Measurements from ENCODE around the gene ERC2.

ERC2 gene

GRCh38 chr3:55963601-55964000 is 504.7 kb downstream of the ERC2 start:
- Histone ChIP-seq H4K12ac (ENCODE audit: low read depth, low read length) (no peak overlapping the region), H4K8ac (ENCODE audit: low read depth, low read length) (no peak overlapping the region), H3K4me2 (ENCODE audit: low read length) (no peak overlapping the region), H3K27me3 (ENCODE audit: insufficient read depth, low read length) (no peaks in the 10 kb centered on the region), H2AFZ (ENCODE audit: insufficient read depth, low read length, poor library complexity) (no peak overlapping the region), H3K27ac (ENCODE audit: low read depth, low read length) (no peak overlapping the region), H3K9me3 (ENCODE audit: insufficient read depth, low read depth, low read length) (peaks cover under 1% of the 10 kb centered on the region), H2BK120ac (ENCODE audit: insufficient read depth, low read length, poor library complexity) (no peak overlapping the region), H3K79me1 (ENCODE audit: low read length) (no peaks in the 10 kb centered on the region), H3K36me3 (ENCODE audit: control insufficient read depth in 1 of 2, insufficient read depth in 2 of 2, low read length in 2 of 2) (no peaks in the 10 kb centered on the region), H3K18ac (ENCODE audit: low read length) (no peak overlapping the region), H3K4ac (ENCODE audit: low read depth, low read length) (no peak overlapping the region), H2BK5ac (ENCODE audit: low read depth, low read length, poor library complexity) (no peak overlapping the region), H4K91ac (ENCODE audit: low read depth, low read length) (no peak overlapping the region), H3K9ac (ENCODE audit: low read length) (peak overlapping the region; percentile 1), H3K23ac (ENCODE audit: low read length) (no peak overlapping the region), H3K14ac (ENCODE audit: low read length) (no peak overlapping the region), H2BK12ac (ENCODE audit: low read length) (no peak overlapping the region), H3K79me2 (ENCODE audit: control insufficient read depth, insufficient read depth, low read length, poor library complexity) (no peaks in the 10 kb centered on the region), H3K4me1 (ENCODE audit: control insufficient read depth in 1 of 2, insufficient read depth in 2 of 2, low read length in 2 of 2) (no peaks in the 10 kb centered on the region), H2AK5ac (ENCODE audit: low read length) (no peak overlapping the region), H3K4me3 (ENCODE audit: low read depth, low read length) (no peak overlapping the region)
- DNase-seq: no peak
- no CpG with 5 or more reads among the region's 6 CpGs for WGBS (ENCODE audit: extremely low coverage, insufficient coverage, insufficient read length)

GRCh38 chr3:55959471-55960080 is 508.7 kb downstream of the ERC2 start:
- Histone ChIP-seq H3K27me3 (ENCODE audit: insufficient read depth, low read length) (no peaks in the 10 kb centered on the region), H3K4me3 (ENCODE audit: low read depth, low read length) (no peak overlapping the region), H2AK5ac (ENCODE audit: low read length) (no peak overlapping the region), H3K79me2 (ENCODE audit: control insufficient read depth, insufficient read depth, low read length, poor library complexity) (no peaks in the 10 kb centered on the region), H2BK12ac (ENCODE audit: low read length) (no peak overlapping the region), H4K8ac (ENCODE audit: low read depth, low read length) (no peak overlapping the region), H3K4ac (ENCODE audit: low read depth, low read length) (no peak overlapping the region), H3K4me1 (ENCODE audit: control insufficient read depth in 1 of 2, insufficient read depth in 2 of 2, low read length in 2 of 2) (no peaks in the 10 kb centered on the region), H3K9ac (ENCODE audit: low read length) (no peak overlapping the region), H3K18ac (ENCODE audit: low read length) (no peak overlapping the region), H2BK5ac (ENCODE audit: low read depth, low read length, poor library complexity) (no peak overlapping the region), H3K36me3 (ENCODE audit: control insufficient read depth in 1 of 2, insufficient read depth in 2 of 2, low read length in 2 of 2) (no peaks in the 10 kb centered on the region), H3K9me3 (ENCODE audit: insufficient read depth, low read depth, low read length) (peaks cover 3% of the 10 kb centered on the region), H4K91ac (ENCODE audit: low read depth, low read length) (no peak overlapping the region), H3K23ac (ENCODE audit: low read length) (no peak overlapping the region), H3K27ac (ENCODE audit: low read depth, low read length) (no peak overlapping the region), H3K4me2 (ENCODE audit: low read length) (no peak overlapping the region), H3K79me1 (ENCODE audit: low read length) (no peaks in the 10 kb centered on the region), H3K14ac (ENCODE audit: low read length) (no peak overlapping the region), H2BK120ac (ENCODE audit: insufficient read depth, low read length, poor library complexity) (no peak overlapping the region), H4K12ac (ENCODE audit: low read depth, low read length) (no peak overlapping the region), H2AFZ (ENCODE audit: insufficient read depth, low read length, poor library complexity) (no peak overlapping the region)
- no CpG with 5 or more reads among the region's 7 CpGs for WGBS (ENCODE audit: extremely low coverage, insufficient coverage, insufficient read length)
- no peak for DNase-seq

- H3K4me1 ChIP-seq (ENCODE audit: control insufficient read depth in 1 of 2, insufficient read depth in 2 of 2, low read length in 2 of 2): no peaks in the 10 kb centered on the region
Observed at GRCh38 chr3:55958605-55959004, 509.7 kb downstream of the ERC2 start.

GRCh38 chr3:55955891-55956477 is 512.3 kb downstream of the ERC2 start:
- no peak overlapping the region for H3K14ac ChIP-seq (ENCODE audit: low read length)
- H3K9me3 ChIP-seq (ENCODE audit: insufficient read depth, low read depth, low read length): peaks cover 3% of the 10 kb centered on the region
- H2AK5ac ChIP-seq (ENCODE audit: low read length): no peak overlapping the region
- no CpG with 5 or more reads among the region's 4 CpGs for WGBS (ENCODE audit: extremely low coverage, insufficient coverage, insufficient read length)
- H3K27ac ChIP-seq (ENCODE audit: low read depth, low read length): no peak overlapping the region
- H3K36me3 ChIP-seq (ENCODE audit: control insufficient read depth in 1 of 2, insufficient read depth in 2 of 2, low read length in 2 of 2): no peaks in the 10 kb centered on the region
- H3K4me1 ChIP-seq (ENCODE audit: control insufficient read depth in 1 of 2, insufficient read depth in 2 of 2, low read length in 2 of 2): no peaks in the 10 kb centered on the region
- peak in 1 of 2 donors; percentile 27 for DNase-seq
- H3K27me3 ChIP-seq (ENCODE audit: insufficient read depth, low read length): no peaks in the 10 kb centered on the region
- no peaks in the 10 kb centered on the region for H3K79me1 ChIP-seq (ENCODE audit: low read length)
- no peak overlapping the region for H4K12ac ChIP-seq (ENCODE audit: low read depth, low read length)
- H2BK12ac ChIP-seq (ENCODE audit: low read length): no peak overlapping the region
- H3K79me2 ChIP-seq (ENCODE audit: control insufficient read depth, insufficient read depth, low read length, poor library complexity): no peaks in the 10 kb centered on the region
- H3K4me2 ChIP-seq (ENCODE audit: low read length): no peak overlapping the region
- H3K18ac ChIP-seq (ENCODE audit: low read length): no peak overlapping the region
- H4K8ac ChIP-seq (ENCODE audit: low read depth, low read length): no peak overlapping the region
- no peak overlapping the region for H2BK5ac ChIP-seq (ENCODE audit: low read depth, low read length, poor library complexity)
- no peak overlapping the region for H3K23ac ChIP-seq (ENCODE audit: low read length)
- H2BK120ac ChIP-seq (ENCODE audit: insufficient read depth, low read length, poor library complexity): no peak overlapping the region
- no peak overlapping the region for H2AFZ ChIP-seq (ENCODE audit: insufficient read depth, low read length, poor library complexity)
- no peak overlapping the region for H3K4ac ChIP-seq (ENCODE audit: low read depth, low read length)
- H4K91ac ChIP-seq (ENCODE audit: low read depth, low read length): no peak overlapping the region
- H3K9ac ChIP-seq (ENCODE audit: low read length): no peak overlapping the region
- no peak overlapping the region for H3K4me3 ChIP-seq (ENCODE audit: low read depth, low read length)

More at GRCh38 chr3:55958605-55959004, 509.7 kb downstream of the ERC2 start:
- Histone ChIP-seq H3K27me3 (ENCODE audit: insufficient read depth, low read length) (no peaks in the 10 kb centered on the region), H3K36me3 (ENCODE audit: control insufficient read depth in 1 of 2, insufficient read depth in 2 of 2, low read length in 2 of 2) (no peaks in the 10 kb centered on the region), H2BK12ac (ENCODE audit: low read length) (no peak overlapping the region), H3K23ac (ENCODE audit: low read length) (no peak overlapping the region), H2AK5ac (ENCODE audit: low read length) (no peak overlapping the region), H3K4ac (ENCODE audit: low read depth, low read length) (no peak overlapping the region), H3K4me2 (ENCODE audit: low read length) (no peak overlapping the region), H3K27ac (ENCODE audit: low read depth, low read length) (no peak overlapping the region), H3K9ac (ENCODE audit: low read length) (no peak overlapping the region), H3K79me1 (ENCODE audit: low read length) (no peaks in the 10 kb centered on the region), H3K14ac (ENCODE audit: low read length) (no peak overlapping the region), H3K4me3 (ENCODE audit: low read depth, low read length) (no peak overlapping the region), H3K9me3 (ENCODE audit: insufficient read depth, low read depth, low read length) (peaks cover 3% of the 10 kb centered on the region), H3K18ac (ENCODE audit: low read length) (no peak overlapping the region), H3K79me2 (ENCODE audit: control insufficient read depth, insufficient read depth, low read length, poor library complexity) (no peaks in the 10 kb centered on the region), H4K12ac (ENCODE audit: low read depth, low read length) (no peak overlapping the region), H2BK5ac (ENCODE audit: low read depth, low read length, poor library complexity) (no peak overlapping the region), H2BK120ac (ENCODE audit: insufficient read depth, low read length, poor library complexity) (no peak overlapping the region), H4K91ac (ENCODE audit: low read depth, low read length) (no peak overlapping the region), H4K8ac (ENCODE audit: low read depth, low read length) (no peak overlapping the region), H2AFZ (ENCODE audit: insufficient read depth, low read length, poor library complexity) (no peak overlapping the region)
- WGBS (ENCODE audit: extremely low coverage, insufficient coverage, insufficient read length): no CpG with 5 or more reads among the region's 8 CpGs
- no peak for DNase-seq
